Right atrium auricular region (tissue), 2 donors: ENCODE results near the gene PIK3R1. TPM values are rescaled to one million over a fixed set of nuclear protein-coding genes. Genes with fewer than 3 reads are reported as not detected.

ENCODE experiments used
- DNase-seq: peaks from one replicate; pipeline ENCODE4 v3.0.0-alpha.2; 2019; ENCODE audit warnings: low spot score
- H3K27ac ChIP-seq, 2 donors: fragments of 200-600 bp; sonication (generic); 1 replicate in 1 of 2; 2 replicates in 1 of 2; pipeline ENCODE4 v1.5.1; 2016 to 2019
- H3K27me3 ChIP-seq, 2 donors: fragments of 200-600 bp; sonication (generic); one replicate each; pipeline versions ENCODE4 v1.5.1 to v1.6.0; 2017 to 2019
- H3K36me3 ChIP-seq: fragments of 200-600 bp; sonication (generic); one replicate; pipeline ENCODE4 v1.5.1; 2016
- H3K4me1 ChIP-seq, 2 donors: fragments of 200-600 bp; sonication (generic); one replicate each; pipeline versions ENCODE4 v1.5.1 to v1.6.0; 2017 to 2019
- H3K4me3 ChIP-seq, 2 donors: fragments of 200-600 bp; sonication (generic); 1 replicate in 1 of 2; 2 replicates in 1 of 2; pipeline ENCODE4 v1.5.1; 2017 to 2019; ENCODE audit warnings: mild to moderate bottlenecking in 1 of 2, moderate library complexity in 1 of 2
- H3K9me3 ChIP-seq, 2 donors: fragments of 200-600 bp; sonication (generic); one replicate each; pipeline ENCODE4 v1.5.1; 2019
- total RNA-seq, 2 donors: library from RNA; depleted of rRNA; stranded (reverse); fragments of >200 nt; gene quantifications; one replicate each; pipeline ENCODE4 v1.1.0, GENCODE V29; 2016
- TF ChIP-seq, protein P1 (sequence below), 2 donors: fragments of 200-600 bp; sonication (generic); IDR thresholded peaks; one replicate each; pipeline ENCODE4 v1.5.1; 2019; ENCODE audit warnings: antibody characterized with exemption in 2 of 2

The PIK3R1 gene
- total RNA-seq, 2 donors from 2014 or later: 87.0 to 91.1 TPM

DNA sequence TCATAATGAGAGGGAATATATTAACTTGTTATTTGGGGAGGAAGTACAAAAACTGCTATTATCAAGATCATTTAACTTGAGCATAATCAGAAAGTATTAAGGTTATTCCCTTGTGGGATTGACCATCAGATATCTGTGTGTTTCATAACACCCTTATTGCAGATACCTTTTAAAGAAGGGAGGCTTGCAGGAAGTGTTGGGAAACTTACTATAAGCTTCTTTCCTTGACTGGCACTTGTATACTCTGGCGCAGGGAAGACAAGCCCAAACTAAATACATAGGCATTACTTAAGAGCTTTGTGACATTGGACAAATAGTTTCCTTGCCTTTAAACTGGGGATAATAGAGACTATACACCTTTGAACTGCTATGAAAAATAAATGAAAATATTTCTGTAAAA lies 50.9 kb downstream of the PIK3R1 start:
- no peaks in the 10 kb centered on the region for H3K36me3 ChIP-seq
- H3K4me1 ChIP-seq: peaks cover 0 to 90% of the 10 kb centered on the region in 2 donors
- DNase-seq: no peak
- H3K27me3 ChIP-seq: no peaks in the 10 kb centered on the region
- no peak overlapping the region for H3K4me3 ChIP-seq
- H3K9me3 ChIP-seq: no peaks in the 10 kb centered on the region
- H3K27ac ChIP-seq: peak overlapping the region; percentile 83 to 95
- TF ChIP-seq, protein P1, sequence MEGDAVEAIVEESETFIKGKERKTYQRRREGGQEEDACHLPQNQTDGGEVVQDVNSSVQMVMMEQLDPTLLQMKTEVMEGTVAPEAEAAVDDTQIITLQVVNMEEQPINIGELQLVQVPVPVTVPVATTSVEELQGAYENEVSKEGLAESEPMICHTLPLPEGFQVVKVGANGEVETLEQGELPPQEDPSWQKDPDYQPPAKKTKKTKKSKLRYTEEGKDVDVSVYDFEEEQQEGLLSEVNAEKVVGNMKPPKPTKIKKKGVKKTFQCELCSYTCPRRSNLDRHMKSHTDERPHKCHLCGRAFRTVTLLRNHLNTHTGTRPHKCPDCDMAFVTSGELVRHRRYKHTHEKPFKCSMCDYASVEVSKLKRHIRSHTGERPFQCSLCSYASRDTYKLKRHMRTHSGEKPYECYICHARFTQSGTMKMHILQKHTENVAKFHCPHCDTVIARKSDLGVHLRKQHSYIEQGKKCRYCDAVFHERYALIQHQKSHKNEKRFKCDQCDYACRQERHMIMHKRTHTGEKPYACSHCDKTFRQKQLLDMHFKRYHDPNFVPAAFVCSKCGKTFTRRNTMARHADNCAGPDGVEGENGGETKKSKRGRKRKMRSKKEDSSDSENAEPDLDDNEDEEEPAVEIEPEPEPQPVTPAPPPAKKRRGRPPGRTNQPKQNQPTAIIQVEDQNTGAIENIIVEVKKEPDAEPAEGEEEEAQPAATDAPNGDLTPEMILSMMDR (IDR thresholded peaks at IDR 0.05): no peak

DNA sequence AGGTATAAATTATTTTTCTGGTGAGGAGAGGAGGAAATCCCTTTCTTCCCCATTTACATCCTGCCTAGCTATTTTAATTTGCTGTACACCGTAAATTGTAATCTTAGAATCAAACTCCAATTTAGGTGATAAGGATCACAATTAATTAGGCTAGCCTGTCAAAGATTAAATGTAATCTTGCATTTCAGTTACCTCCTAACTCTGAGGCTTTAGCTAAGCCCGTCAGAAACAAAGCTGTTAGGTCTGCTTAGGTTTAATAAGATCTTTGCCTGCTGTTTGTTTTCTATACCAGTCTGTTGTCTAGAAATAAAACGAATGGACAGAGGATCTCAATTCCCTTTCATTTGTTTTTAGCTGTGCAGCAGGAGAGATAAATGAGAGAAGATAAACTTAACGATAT lies 51.5 kb downstream of the PIK3R1 start:
- H3K9me3 ChIP-seq: no peaks in the 10 kb centered on the region
- no peaks in the 10 kb centered on the region for H3K27me3 ChIP-seq
- H3K4me1 ChIP-seq: peaks cover 0 to 89% of the 10 kb centered on the region in 2 donors
- H3K4me3 ChIP-seq: no peak overlapping the region
- H3K36me3 ChIP-seq: no peaks in the 10 kb centered on the region
- DNase-seq: no peak
- peak overlapping the region; percentile 83 to 95 for H3K27ac ChIP-seq
- TF ChIP-seq, protein P1 (IDR thresholded peaks at IDR 0.05): no peak

DNA sequence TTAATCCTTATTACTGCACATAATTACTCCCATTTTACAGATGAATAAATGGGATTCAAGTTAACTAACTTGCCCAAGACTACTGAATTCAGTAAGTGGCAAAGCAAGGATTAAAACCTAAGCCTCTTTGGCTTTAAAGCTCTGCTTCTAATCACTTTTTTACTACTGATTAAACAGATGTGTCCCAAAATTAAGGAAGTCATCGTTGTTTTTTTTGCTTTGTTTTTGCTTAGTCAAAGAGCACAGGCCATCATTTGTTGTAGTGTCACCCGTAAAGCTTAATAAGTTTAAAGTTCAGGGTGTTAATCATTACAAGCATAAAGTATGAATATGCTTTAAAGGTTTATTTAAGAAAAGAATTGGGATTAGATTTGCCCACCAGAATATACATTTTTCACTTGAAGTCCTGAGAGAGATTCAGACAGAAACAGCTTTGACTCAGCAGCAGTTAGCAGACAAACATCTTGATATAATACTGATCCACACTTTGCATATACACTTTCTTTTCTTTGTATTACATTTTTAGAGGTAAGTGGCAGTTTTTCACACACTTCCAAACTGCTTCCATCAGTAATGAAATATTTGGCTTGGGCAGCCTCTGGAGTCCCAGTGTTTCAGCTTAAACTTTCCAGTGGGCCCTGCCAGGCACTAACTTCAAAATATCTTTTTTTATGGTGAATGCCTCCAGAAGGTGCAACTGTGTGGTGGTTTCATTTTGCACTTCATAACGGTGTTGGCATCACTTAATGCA lies 52.7 kb downstream of the PIK3R1 start:
- Histone ChIP-seq H3K9me3 (no peaks in the 10 kb centered on the region), H3K27me3 (no peaks in the 10 kb centered on the region), H3K4me1 (peaks cover 0 to 97% of the 10 kb centered on the region in 2 donors), H3K4me3 (no peak overlapping the region), H3K36me3 (no peaks in the 10 kb centered on the region), H3K27ac (peak overlapping the region; percentile 83 to 95)
- DNase-seq: no peak
- TF ChIP-seq, protein P1 (IDR thresholded peaks at IDR 0.05): no peak

DNA sequence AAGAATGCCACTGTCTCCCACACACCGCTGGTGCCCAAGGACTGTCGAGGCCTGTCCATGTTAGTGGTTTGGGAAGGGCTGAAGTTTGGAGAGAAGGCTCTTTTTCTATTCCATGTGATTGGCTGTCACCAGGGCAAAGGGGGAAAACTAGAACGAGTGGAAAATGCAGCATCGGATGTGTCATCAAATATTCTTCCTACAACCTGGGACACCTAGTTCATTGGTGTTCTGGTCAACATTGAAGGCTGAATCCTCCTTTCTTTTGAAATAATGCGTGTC lies 53.2 kb downstream of the PIK3R1 start:
- H3K27me3 ChIP-seq: no peaks in the 10 kb centered on the region
- H3K9me3 ChIP-seq: no peaks in the 10 kb centered on the region
- H3K27ac ChIP-seq: peak overlapping the region; percentile 83 to 95
- H3K36me3 ChIP-seq: peaks cover 1% of the 10 kb centered on the region
- TF ChIP-seq, protein P1 (IDR thresholded peaks at IDR 0.05): no peak
- DNase-seq: no peak
- H3K4me3 ChIP-seq: no peak overlapping the region
- H3K4me1 ChIP-seq: peaks cover 0 to 97% of the 10 kb centered on the region in 2 donors

DNA sequence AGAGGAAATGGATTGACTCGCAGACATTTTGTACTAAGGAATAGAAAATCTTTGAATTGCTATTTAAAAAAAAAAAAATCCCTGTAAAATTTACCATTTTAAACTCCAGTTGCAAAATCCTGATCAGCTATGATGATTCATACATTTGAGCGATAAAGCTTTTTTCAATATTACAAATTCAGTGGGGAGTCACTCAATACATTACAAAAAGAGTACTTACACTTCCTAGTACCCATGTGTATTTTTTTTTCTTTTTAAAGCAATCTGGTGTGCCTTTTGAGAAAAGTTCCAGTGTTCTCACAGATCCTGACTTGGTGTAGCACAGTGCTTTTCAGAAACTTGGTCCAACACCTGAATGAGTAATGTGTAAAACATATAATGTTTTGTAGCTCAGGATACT lies 54.3 kb downstream of the PIK3R1 start:
- TF ChIP-seq, protein P1 (IDR thresholded peaks at IDR 0.05): no peak
- no peak overlapping the region for H3K4me3 ChIP-seq
- no peaks in the 10 kb centered on the region for H3K9me3 ChIP-seq
- H3K27ac ChIP-seq: peak overlapping the region in 1 of 2 donors; percentile 95
- peaks cover 11% of the 10 kb centered on the region for H3K36me3 ChIP-seq
- no peak for DNase-seq
- H3K4me1 ChIP-seq: peaks cover 0 to 95% of the 10 kb centered on the region in 2 donors
- no peaks in the 10 kb centered on the region for H3K27me3 ChIP-seq
